ENCODE results near the gene MYO9A. TPM values are rescaled to one million over a fixed set of nuclear protein-coding genes. Genes with fewer than 3 reads are reported as not detected.

The MYO9A gene
- total and polyA plus RNA-seq, 2 donors (not counting 1 experiment from before 2014, with no cell fraction given) = 6.2 to 66.1 TPM

DNA sequence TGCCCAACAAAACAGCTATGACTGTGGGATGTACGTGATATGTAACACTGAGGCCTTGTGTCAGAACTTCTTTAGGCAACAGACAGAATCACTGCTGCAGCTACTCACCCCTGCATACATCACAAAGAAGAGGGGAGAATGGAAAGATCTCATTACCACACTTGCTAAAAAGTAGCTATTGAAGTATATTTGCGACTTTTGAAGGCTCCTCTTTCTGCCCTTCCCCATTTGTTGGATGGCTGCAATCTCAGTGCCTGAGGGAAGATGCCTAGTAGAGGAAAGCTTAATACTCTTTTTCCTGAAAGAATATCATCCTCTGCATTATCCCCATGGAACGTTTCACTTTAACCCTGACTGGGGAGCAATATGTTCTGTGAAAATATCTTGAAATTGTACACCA is 22.1 kb upstream of the MYO9A start:
- no CpG with 5 or more reads among the region's 3 CpGs for WGBS (ENCODE audit: insufficient coverage)
- ATAC-seq (ENCODE audit: low read depth) (no peak), DNase-seq (no peak)
- H3K4me3 Mint-ChIP-seq = no peak overlapping the region
- H3K79me2 ChIP-seq (ENCODE audit: control insufficient read depth, insufficient read depth, low read length) = no peaks in the 10 kb centered on the region
- H3K36me3 ChIP-seq (replicated peaks in 1 of 2; ENCODE audit: control extremely low read depth in 1 of 2, control insufficient read depth in 1 of 2, extremely low read depth in 1 of 2, insufficient read depth in 2 of 2, low read length in 1 of 2) = no peaks in the 10 kb centered on the region
- H3K27me3 Mint-ChIP-seq = no peaks in the 10 kb centered on the region
- no peak overlapping the region for H3K4me2 ChIP-seq (replicated peaks; ENCODE audit: low read depth, low read length, poor library complexity, severe bottlenecking)
- no peak overlapping the region for H2AFZ ChIP-seq (ENCODE audit: insufficient read depth, low read depth, low read length, poor library complexity, severe bottlenecking)
- H3K4me1 ChIP-seq (ENCODE audit: control insufficient read depth in 2 of 2, insufficient read depth in 2 of 2, low read length in 2 of 2) = peaks cover 6 to 11% of the 10 kb centered on the region in 2 donors
- H3K9me3 Mint-ChIP-seq (ENCODE audit: insufficient read depth) = no peaks in the 10 kb centered on the region
- no peak overlapping the region for H3K4me3 ChIP-seq (ENCODE audit: control extremely low read depth in 1 of 5, extremely low read depth in 1 of 5, insufficient read depth in 1 of 5, low read depth in 2 of 5, low read length in 4 of 5)
- no peak for TF ChIP-seq EZH2 (IDR thresholded peaks at IDR 0.05; ENCODE audit: borderline replicate concordance, insufficient read depth, low read depth, low read length, poor library complexity, severe bottlenecking)
- TF ChIP-seq, protein P1, sequence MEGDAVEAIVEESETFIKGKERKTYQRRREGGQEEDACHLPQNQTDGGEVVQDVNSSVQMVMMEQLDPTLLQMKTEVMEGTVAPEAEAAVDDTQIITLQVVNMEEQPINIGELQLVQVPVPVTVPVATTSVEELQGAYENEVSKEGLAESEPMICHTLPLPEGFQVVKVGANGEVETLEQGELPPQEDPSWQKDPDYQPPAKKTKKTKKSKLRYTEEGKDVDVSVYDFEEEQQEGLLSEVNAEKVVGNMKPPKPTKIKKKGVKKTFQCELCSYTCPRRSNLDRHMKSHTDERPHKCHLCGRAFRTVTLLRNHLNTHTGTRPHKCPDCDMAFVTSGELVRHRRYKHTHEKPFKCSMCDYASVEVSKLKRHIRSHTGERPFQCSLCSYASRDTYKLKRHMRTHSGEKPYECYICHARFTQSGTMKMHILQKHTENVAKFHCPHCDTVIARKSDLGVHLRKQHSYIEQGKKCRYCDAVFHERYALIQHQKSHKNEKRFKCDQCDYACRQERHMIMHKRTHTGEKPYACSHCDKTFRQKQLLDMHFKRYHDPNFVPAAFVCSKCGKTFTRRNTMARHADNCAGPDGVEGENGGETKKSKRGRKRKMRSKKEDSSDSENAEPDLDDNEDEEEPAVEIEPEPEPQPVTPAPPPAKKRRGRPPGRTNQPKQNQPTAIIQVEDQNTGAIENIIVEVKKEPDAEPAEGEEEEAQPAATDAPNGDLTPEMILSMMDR (IDR thresholded peaks at IDR 0.05) = no peak
- H3K9ac ChIP-seq (ENCODE audit: low read length) = no peak overlapping the region
- no peak overlapping the region for H3K27ac Mint-ChIP-seq
- intact Hi-C loops (cut with micrococcal nuclease) = no loop called here
- peaks cover 14% of the 10 kb centered on the region for H3K4me1 Mint-ChIP-seq
- H3K9me3 ChIP-seq (ENCODE audit: control extremely low read depth in 1 of 3, control insufficient read depth in 2 of 3, insufficient read depth in 1 of 3, low read length in 2 of 3) = no peaks in the 10 kb centered on the region
- H3K27ac ChIP-seq (ENCODE audit: low read length in 2 of 2) = no peak overlapping the region
- CTCF ChIA-PET = interaction anchor here (1.3 to 1.6 kb wide), 2 partner anchors 13 to 86 kb away, joined by 3 to 4 read pairs; no protein-coding TSS in a partner anchor
- POLR2A ChIA-PET = no interaction called here
- no peaks in the 10 kb centered on the region for H4K20me1 ChIP-seq (ENCODE audit: control insufficient read depth, insufficient read depth, low read length, poor library complexity, severe bottlenecking)
- H3K27me3 ChIP-seq (replicated peaks in 1 of 4; ENCODE audit: control extremely low read depth in 1 of 4, control insufficient read depth in 3 of 4, insufficient read depth in 4 of 4, low read length in 3 of 4) = no peaks in the 10 kb centered on the region

DNA sequence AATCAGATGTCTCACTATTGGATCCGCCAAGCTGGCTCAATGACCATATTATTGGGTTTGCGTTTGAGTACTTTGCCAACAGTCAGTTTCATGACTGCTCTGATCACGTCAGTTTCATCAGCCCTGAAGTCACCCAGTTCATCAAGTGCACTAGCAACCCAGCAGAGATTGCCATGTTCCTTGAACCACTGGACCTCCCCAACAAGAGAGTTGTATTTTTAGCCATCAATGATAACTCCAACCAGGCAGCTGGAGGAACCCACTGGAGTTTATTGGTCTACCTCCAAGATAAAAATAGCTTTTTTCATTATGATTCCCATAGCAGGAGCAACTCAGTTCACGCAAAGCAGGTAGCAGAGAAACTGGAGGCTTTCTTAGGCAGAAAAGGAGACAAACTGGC is 21.7 kb upstream of the MYO9A start:
- 100% methylated on average over 3 of the region's 4 CpGs for WGBS (ENCODE audit: insufficient coverage)
- ChIA-PET POLR2A (no interaction called here), CTCF (interaction anchor here (1.3 to 1.6 kb wide), 2 partner anchors 12 to 86 kb away, joined by 3 to 4 read pairs; no protein-coding TSS in a partner anchor)
- H3K4me3 Mint-ChIP-seq = no peak overlapping the region
- ATAC-seq (ENCODE audit: low read depth) (no peak), DNase-seq (no peak)
- Histone ChIP-seq H3K9ac (ENCODE audit: low read length) (no peak overlapping the region), H3K27me3 (replicated peaks in 1 of 4; ENCODE audit: control extremely low read depth in 1 of 4, control insufficient read depth in 3 of 4, insufficient read depth in 4 of 4, low read length in 3 of 4) (no peaks in the 10 kb centered on the region), H3K4me1 (ENCODE audit: control insufficient read depth in 2 of 2, insufficient read depth in 2 of 2, low read length in 2 of 2) (peaks cover 6 to 11% of the 10 kb centered on the region in 2 donors), H3K4me3 (ENCODE audit: control extremely low read depth in 1 of 5, extremely low read depth in 1 of 5, insufficient read depth in 1 of 5, low read depth in 2 of 5, low read length in 4 of 5) (no peak overlapping the region), H4K20me1 (ENCODE audit: control insufficient read depth, insufficient read depth, low read length, poor library complexity, severe bottlenecking) (no peaks in the 10 kb centered on the region), H3K9me3 (ENCODE audit: control extremely low read depth in 1 of 3, control insufficient read depth in 2 of 3, insufficient read depth in 1 of 3, low read length in 2 of 3) (no peaks in the 10 kb centered on the region), H2AFZ (ENCODE audit: insufficient read depth, low read depth, low read length, poor library complexity, severe bottlenecking) (no peak overlapping the region), H3K4me2 (replicated peaks; ENCODE audit: low read depth, low read length, poor library complexity, severe bottlenecking) (no peak overlapping the region), H3K36me3 (replicated peaks in 1 of 2; ENCODE audit: control extremely low read depth in 1 of 2, control insufficient read depth in 1 of 2, extremely low read depth in 1 of 2, insufficient read depth in 2 of 2, low read length in 1 of 2) (no peaks in the 10 kb centered on the region), H3K79me2 (ENCODE audit: control insufficient read depth, insufficient read depth, low read length) (no peaks in the 10 kb centered on the region), H3K27ac (ENCODE audit: low read length in 2 of 2) (no peak overlapping the region)
- H3K27ac Mint-ChIP-seq = no peak overlapping the region
- no peaks in the 10 kb centered on the region for H3K9me3 Mint-ChIP-seq (ENCODE audit: insufficient read depth)
- intact Hi-C loops (cut with micrococcal nuclease) = no loop called here
- TF ChIP-seq, protein P1 (IDR thresholded peaks at IDR 0.05) = no peak
- no peak for TF ChIP-seq EZH2 (IDR thresholded peaks at IDR 0.05; ENCODE audit: borderline replicate concordance, insufficient read depth, low read depth, low read length, poor library complexity, severe bottlenecking)
- H3K4me1 Mint-ChIP-seq = peaks cover 14% of the 10 kb centered on the region
- H3K27me3 Mint-ChIP-seq = no peaks in the 10 kb centered on the region

Measured in B cell (primary cell).